GM19043 (cell line): Measurements from ENCODE around the gene VPS13D.
"Not testable (repeated sequence)": the region's sequence is repeated elsewhere in the genome, so short reads cannot be mapped to it uniquely, and the experiment has no call there.

Source experiments
- ATAC-seq: cut with Tn5 transposase; IDR thresholded peaks from one replicate; pipeline ENCODE4 v1.9.1; 2021; ENCODE audit warnings: low read depth; ENCODE audit not compliant: unreplicated experiment

VPS13D gene

GRCh38 chr1:12356004-12356890 lies 126.4 kb downstream of the VPS13D start:
- no peak for ATAC-seq

DNA sequence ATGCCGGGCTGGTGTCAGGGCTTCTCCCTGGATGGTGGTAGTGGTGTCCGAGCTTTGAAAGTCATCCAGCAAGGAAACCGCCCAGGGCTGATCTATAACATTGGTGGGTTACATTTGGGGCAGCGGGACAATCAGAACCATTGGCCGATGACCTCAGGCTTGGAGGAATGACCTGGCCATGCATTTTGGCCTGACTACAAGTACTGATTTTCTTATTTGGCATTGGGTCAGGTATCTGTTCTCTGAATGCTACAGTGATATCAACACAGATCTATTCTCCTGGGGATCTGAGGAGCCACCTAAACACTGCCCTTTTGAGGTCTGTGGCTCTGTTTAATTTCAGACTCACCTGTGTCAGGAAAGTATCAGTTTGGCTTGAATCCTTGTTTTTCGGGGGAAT lies 128.7 kb downstream of the VPS13D start:
- no peak for ATAC-seq

- ATAC-seq: no peak
Observed at GRCh38 chr1:12359359-12360133, 129.7 kb downstream of the VPS13D start.

GRCh38 chr1:12368646-12369045 lies 138.8 kb downstream of the VPS13D start:
- no peak for ATAC-seq

GRCh38 chr1:12369258-12369657 lies 139.4 kb downstream of the VPS13D start:
- ATAC-seq: no peak

GRCh38 chr1:12370333-12370975 lies 140.6 kb downstream of the VPS13D start:
- no peak for ATAC-seq

- ATAC-seq: no peak
Observed at GRCh38 chr1:12371053-12371452, 141.2 kb downstream of the VPS13D start.

GRCh38 chr1:12372180-12372579 lies 142.3 kb downstream of the VPS13D start:
- ATAC-seq: no peak

DNA sequence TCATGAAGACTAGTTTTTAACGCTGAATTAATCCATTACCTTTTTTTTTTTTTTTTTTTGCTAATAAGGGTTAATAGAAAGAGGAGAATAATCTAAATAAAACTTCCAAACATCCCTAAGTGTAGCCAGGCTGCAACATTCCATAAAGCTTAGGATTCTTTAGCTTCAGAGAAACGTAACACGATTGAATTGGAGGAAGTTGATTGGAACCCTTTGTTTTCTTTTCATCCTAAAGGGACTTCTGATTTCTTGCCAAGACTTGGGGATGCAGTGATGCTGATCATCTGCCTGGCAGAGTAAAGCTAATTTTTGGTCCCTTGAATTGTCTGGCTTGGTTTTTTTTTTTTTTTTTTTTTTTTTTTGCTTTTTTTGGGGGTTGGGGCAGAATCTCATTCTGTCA lies 142.9 kb downstream of the VPS13D start:
- ATAC-seq: no peak

DNA sequence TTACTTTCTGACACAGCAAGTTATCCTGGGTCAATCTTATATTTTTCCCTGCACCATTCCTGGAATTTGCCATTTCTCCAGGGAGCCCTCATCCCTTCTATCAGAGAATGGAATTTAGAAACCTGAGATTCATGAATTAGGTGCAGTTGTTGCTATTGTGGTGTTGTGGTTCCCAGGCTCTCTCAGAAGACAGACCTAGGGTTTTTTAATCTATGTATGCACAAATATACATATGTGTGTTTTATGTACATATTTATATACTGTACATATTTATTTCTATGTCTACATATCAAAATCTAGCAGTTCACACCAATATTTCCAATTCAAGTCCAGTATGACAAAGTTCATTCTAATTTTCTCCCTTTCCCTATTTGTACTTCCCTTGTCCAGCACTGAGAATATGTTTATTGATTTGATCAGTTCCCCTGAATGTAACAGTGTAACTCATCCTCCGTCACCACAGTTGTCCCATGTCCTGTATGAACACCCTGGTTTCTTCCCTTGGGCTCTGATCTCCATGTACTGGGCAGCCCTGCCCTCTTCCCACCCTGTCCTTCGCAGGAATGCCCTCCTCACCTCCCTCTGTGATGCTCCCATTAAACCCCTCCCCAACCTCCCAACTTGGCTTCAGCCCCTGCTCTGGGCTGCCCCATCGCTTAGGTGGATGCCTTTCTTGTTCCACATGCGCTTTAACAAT lies 145.5 kb downstream of the VPS13D start:
- no peak for ATAC-seq

DNA sequence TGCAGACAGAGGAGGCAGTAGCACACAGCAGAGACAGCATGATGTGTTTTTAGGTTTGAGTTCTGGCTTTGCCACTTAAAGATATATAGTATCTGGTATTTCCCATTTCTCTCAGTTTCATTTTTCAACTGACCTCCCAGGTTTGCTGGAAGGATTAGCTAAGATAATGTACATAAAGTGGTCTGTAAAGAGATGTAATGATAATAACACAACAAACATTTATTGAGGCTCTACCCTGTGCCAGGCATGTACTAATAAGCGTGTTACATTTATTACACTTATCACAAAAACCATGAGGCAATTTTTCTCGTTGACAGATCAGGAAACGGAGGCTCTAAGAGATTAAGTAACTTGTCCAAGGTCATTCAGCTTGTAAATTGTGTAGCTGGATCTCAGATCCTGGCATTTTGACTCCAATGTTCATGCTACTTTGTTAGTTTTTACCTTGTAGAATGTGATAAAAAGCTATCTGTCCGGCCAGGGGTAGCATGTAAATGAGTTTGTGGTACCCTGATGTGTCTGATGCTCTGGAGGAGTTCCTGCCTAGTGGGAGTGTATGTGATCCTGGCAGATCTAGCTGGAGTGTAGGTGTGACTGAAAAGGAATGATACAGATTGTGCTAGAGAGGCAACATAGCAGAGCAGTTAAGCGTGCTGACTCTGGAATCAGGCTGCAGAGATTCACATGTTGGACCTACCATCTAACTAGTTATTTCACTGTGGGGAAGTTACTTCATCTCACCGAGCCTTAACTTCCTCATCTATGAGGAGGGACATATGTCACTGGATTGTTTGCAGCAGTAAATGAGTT lies 146.6 kb downstream of the VPS13D start:
- no peak for ATAC-seq

DNA sequence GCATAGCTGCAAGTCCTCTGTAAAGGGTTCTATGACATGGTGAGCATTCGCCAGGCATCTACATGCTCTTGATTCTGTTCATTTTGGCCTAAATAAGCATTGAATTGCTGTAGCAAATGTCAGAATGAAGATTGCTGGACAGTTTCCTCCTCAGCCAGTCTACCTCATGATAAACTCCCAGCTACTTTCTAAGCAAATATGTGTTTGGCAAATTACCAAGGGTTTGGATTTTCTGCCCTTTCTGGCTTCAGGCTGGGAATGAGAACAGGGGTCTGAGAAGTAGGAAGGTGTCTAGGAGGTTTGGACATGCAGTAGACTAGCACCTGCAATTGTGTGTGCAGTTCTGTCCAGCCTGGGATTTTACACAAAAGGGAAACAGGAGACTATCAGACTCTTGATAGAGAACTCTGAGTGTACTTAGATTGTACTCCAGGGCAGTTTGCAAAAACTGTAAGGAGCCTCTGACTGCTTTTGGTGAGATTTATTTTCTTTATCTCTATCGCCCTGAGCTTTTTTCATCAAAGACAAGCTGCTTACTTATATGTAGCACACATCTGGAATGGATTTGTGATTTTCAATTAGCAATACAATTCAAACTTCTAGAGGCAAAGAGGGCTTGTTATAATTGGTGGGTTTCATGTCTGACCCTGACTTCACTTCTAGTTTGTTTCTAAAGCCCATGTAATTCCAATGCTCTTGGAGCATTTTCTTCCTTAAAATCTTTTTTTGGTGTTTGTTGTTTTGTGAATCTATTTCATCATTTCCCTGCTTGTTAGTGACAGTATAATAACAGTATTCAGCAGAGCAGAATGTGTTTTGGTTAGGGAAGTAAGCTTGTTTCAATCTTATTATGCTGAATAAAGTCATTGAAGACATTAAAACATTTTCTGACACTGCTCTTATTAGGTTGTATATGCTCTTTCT lies 150.8 kb downstream of the VPS13D start:
- ATAC-seq: no peak

DNA sequence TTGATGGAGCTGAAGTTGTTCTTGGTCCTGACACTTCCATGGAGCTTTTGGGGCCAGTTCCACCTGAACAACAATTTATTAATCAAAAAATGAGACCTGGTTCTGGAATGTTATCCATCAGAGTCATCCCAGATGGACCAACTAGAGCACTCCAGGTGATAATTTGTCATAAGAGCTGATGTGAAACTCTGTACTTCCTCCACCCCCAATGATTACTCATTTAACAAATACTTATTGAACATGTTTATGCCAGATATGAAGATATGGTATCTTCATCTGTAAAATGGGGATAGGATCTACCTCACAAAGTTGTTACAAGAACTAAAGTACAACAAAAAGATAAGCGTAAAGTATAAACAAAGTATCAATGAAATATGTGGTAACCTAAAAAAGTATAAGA lies 153.2 kb downstream of the VPS13D start:
- no peak for ATAC-seq

- no peak for ATAC-seq
Observed at GRCh38 chr1:12383786-12384185, 154.0 kb downstream of the VPS13D start.

- no peak for ATAC-seq
Observed at GRCh38 chr1:12384836-12385456, 155.1 kb downstream of the VPS13D start.

DNA sequence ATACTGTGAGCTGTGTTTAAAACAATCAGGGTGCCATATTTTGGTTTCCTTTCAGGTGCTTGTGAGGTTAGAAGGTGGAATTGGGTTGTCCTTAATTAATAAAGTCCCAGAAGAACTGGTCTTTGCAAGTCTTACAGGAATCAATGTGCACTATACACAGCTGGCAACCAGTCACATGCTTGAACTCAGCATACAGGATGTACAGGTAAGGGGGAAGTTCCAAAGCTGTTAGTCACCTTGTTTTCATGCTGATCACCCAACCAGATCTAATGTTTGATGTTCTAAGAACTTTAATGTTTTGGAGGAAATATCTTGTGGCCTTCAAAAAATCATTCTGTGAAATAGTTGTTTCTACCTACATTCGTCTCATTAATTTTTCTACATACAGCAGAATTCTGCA lies 156.3 kb downstream of the VPS13D start:
- ATAC-seq: no peak

- ATAC-seq: no peak
Observed at GRCh38 chr1:12387641-12388040, 157.8 kb downstream of the VPS13D start.

GRCh38 chr1:12390296-12390695 lies 160.5 kb downstream of the VPS13D start:
- not testable (repeated sequence) for ATAC-seq
